GM21447 (cell line): Measurements from ENCODE around the gene C1orf35.

Experiments
- ATAC-seq: cut with Tn5 transposase; IDR thresholded peaks from one replicate; pipeline ENCODE4 v1.9.1; 2021; ENCODE audit not compliant: unreplicated experiment

The C1orf35 gene

DNA sequence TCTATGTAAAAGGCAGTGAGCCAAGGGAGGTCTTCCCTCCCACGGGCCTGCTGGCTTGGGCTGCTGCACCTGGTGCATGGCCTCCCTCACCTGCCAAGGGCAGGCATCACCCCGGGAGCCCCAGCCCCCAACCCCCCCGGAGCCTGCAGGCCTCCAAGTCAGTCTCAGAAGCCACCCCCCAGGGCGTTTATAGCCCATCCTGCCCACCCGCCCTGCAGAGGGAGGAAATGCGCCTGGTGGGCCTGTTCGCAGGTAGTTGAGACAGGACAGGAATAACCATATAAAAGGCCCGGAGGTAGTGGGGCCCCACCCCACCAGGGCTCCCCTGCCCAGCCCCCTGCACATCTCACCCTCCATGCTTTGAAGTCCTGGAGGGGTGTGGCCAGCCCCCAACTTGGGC, 38.8 kb downstream of the C1orf35 start:
- no peak for ATAC-seq

DNA sequence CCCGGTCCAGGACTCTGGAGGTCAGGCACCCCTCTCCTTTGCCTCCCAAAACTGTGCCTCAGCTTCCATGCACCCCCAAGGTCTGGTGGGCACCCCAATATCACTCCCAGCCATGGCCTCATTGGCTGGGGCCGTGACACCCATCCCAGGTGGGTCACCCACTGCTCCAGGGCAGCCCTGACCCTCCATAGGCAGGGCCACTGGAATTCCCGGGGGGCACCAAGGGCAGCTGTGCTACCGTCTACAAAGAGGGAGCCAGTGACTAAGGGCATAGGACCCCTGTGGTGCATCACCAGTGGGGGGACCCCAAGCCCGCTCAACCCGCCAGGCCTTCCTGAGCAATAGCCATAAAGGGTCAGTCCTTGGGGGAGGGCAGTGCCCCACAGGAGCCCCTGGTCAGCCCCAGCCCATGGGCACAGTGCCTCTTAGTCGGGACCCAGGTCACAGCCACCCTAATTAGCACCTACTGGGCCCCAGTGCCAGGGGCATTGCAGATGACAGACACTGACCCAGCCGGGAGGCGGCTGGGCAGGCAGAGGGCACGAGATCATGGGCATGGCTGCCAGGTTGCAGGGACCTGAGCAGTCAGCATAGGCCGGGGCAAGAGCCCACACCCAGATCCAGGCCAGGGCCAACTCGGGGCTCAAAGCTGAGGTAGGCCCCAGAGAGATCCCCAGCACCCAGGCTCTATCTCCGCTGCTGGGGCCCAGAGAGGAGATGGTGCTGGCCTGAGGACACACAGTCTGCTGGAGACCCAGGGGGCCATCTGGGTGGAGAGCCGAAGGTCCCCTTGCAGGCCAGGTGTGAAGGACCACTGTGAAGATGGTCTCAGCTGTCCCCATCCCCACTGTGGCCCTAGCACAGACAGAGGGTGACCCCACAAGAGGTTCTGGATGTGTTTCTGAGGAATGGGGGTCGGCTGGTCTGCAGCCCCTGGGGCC, 39.6 kb downstream of the C1orf35 start:
- ATAC-seq = no peak

DNA sequence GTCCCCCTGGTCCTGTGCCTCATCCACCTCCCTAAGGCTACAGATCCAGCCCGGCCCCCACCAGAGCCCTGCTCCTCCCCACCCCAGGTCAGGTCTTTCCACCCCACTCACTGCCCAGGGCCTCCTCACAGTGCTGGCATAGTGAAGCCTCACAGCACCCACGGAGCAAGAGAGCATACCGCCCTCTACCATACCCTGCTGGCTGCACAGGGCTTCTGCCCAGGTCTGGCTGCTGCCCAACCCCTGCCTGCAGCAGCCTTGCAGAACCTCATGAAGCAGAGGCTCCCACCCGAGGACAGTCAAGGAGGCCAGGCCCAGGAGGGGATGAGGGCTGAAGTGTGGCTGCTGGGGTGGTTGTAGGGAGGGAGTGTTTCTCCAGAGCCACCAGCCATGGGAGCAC, 40.3 kb downstream of the C1orf35 start:
- no peak for ATAC-seq

DNA sequence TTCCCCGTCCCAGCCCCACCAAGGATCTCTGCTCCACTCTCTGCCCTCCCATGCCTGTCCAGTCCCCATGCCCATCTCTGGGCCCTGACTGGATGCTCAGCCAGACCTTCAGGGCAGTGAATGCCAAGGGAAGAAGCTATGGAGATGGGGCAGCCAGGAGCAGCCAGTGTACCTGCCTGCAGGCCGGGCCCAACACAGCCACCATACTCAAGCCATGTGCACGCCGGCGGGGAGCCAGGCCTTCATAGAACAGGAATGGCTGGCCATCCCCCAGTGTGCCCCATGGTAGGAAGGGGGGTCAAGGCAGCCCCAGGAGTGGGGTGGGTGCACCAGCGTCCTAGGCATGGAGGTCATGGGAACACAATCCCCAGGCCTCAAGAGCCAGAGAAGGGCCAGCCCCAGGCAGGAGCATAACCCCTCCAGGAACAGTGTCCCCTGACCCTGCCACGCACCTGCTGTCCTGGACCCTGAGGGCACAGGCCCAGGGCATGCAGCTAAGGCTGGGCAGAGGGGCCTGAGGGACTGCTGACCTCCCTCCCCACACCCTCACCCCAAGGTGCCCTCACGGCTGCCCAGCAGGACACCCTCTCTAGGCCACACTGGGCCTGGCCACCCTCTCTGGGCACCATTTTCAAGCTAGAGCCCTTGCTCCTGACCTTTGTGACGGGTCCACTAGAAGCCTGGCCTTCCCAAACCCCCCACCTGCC, 40.9 kb downstream of the C1orf35 start:
- no peak for ATAC-seq

DNA sequence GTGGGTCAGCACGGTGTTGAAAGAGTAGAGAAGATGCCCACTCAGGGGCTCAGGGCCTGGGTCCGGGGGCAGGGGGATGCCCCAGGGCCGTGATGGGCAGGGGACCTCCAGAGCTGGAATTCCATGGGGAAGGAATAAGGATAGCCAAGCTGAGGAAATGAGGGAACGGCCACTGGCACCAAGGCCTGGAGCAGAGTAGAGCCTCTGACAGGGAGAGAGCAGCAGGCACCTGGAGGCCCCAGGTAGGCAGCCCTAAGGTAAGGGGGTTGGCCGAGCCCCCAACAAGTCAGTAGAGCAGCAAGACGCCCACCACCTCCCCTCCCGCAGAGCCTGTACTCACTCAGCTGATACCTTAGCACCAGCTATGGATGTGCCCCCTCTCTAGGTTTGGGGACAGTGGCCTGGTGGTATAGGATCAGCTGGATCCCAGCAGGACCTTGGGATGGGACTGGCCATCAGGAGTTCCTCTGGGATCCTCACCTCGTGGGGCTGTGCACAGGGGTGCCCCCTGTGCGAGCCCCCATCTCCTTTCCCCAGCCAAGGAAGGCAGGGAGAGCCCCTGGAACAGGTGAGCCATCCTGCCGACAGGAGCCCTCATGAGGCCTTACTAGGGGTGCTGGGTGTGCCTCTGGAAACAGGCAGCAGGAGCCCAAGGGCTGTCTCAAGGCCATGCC, 41.6 kb downstream of the C1orf35 start:
- ATAC-seq = no peak

DNA sequence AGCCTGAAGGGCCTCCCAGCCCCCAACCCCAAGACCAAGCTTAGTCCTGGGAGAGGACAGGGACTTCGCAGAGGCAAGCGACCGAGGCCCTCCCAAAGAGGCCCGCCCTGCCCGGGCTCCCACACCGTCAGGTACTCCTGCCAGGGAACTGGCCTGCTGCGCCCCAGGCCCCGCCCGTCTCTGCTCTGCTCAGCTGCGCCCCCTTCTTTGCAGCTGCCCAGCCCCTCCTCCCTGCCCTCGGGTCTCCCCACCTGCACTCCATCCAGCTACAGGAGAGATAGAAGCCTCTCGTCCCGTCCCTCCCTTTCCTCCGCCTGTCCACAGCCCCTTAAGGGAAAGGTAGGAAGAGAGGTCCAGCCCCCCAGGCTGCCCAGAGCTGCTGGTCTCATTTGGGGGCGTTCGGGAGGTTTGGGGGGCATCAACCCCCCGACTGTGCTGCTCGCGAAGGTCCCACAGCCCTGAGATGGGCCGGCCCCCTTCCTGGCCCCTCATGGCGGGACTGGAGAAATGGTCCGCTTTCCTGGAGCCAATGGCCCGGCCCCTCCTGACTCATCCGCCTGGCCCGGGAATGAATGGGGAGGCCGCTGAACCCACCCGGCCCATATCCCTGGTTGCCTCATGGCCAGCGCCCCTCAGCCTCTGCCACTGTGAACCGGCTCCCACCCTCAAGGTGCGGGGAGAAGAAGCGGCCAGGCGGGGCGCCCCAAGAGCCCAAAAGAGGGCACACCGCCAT, 42.5 kb downstream of the C1orf35 start:
- ATAC-seq = no peak

DNA sequence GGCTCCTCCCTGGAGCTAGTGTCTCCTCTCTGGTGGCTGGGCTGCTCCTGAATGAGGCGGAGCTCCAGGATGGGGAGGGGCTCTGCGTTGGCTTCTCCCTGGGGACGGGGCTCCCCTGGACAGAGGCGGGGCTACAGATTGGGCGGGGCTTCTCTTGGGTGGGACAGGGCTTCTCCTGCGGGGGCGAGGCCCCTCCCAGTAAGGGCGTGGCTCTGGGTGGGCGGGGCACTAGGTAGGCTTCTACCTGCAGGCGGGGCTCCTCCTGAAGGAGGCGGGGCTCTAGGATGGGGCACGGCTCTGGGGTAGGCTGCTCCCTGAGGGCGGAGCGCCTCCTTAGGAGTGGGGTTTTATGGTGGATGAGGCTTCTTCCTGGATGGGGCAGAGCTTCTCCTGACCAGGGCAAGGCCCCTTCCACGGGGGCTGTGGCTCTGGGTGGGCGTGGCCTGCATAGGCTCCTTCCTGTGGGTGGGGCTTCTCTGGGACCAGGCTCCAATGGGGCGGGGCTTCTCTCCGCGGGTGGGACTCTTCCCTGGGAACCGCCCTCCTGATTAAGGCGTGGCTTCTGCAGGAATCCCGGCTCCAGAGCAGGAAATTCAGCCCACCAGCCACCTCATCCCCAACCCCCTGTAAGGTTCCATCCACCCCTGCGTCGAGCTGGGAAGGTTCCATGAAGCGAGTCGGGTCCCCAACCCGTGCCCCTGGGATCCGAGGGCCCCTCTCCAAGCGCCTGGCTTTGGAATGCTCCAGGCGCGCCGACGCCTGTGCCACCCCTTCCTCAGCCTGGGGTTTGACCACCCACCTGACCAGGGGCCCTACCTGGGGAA, 43.3 kb downstream of the C1orf35 start:
- no peak for ATAC-seq

DNA sequence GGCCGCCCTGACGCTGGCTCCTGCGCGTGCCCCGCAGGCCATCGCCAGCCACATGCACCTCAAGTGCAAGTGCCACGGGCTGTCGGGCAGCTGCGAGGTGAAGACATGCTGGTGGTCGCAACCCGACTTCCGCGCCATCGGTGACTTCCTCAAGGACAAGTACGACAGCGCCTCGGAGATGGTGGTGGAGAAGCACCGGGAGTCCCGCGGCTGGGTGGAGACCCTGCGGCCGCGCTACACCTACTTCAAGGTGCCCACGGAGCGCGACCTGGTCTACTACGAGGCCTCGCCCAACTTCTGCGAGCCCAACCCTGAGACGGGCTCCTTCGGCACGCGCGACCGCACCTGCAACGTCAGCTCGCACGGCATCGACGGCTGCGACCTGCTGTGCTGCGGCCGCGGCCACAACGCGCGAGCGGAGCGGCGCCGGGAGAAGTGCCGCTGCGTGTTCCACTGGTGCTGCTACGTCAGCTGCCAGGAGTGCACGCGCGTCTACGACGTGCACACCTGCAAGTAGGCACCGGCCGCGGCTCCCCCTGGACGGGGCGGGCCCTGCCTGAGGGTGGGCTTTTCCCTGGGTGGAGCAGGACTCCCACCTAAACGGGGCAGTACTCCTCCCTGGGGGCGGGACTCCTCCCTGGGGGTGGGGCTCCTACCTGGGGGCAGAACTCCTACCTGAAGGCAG, 44.0 kb downstream of the C1orf35 start:
- no peak for ATAC-seq

DNA sequence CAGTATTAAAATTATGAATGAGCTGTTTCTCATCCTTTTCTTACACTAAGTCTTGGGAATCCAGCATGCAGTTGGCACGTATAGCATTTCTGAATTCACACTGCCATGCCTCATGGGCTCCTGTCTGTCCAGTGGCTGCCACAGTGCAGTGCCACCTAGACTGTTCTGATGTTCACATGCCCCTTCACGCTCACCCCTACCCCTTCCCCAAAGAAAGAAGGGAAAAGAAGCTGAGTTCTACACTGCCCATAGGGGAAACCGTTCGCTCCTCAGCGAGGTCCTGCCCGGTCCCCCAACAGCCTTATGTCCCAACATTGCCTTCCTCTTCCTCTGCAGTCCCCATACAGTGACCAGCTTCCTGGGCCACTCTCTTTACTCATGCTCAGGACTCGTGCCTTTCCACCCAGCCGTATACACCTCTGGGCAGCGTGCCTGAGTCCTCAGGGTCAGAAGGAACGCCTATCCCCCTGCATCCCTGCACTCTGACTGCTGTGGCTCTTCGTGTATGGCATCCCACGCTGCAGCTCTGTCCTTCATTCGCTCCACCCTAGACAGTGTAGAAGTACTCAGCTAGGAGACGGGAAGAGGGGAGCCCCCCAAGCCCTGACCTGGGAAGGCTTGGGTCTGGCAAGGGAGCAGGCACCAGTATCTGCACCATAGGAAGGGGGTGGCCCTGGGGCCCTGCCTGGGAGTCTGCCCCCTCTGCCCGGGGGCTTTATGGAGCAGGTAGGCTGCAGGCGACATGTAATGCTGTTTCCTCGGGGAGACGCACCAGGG, 44.8 kb downstream of the C1orf35 start:
- ATAC-seq = no peak
